Neuron (in vitro differentiated cells): ENCODE results near the gene UCN.
"Not testable (repeated sequence)": the region's sequence is repeated elsewhere in the genome, so short reads cannot be mapped to it uniquely, and the experiment has no call there.

Experiments
- H2AFZ ChIP-seq: one replicate; pipeline ENCODE4 v1.6.1; 2013; ENCODE audit warnings: low read depth, mild to moderate bottlenecking, inconsistent platforms, low read length, moderate library complexity
- H3K27me3 ChIP-seq: one replicate; pipeline ENCODE4 v1.6.1; 2013; ENCODE audit warnings: low read length; ENCODE audit not compliant: insufficient read depth
- H3K36me3 ChIP-seq: one replicate; pipeline ENCODE4 v1.6.1; 2013; ENCODE audit warnings: low read length; ENCODE audit not compliant: insufficient read depth
- H3K4me1 ChIP-seq: one replicate; pipeline ENCODE4 v1.6.1; 2013; ENCODE audit warnings: low read length; ENCODE audit not compliant: insufficient read depth
- H3K4me3 ChIP-seq: 2 replicates; pipeline ENCODE4 v1.5.1; 2013; ENCODE audit warnings: mild to moderate bottlenecking, low read length, moderate library complexity
- H3K9me3 ChIP-seq: one replicate; pipeline ENCODE4 v1.6.1; 2013; ENCODE audit warnings: low read length

UCN gene

GRCh38 chr2:27291865-27292264 lies 16.4 kb downstream of the UCN start:
- no peaks in the 10 kb centered on the region for H3K9me3 ChIP-seq
- H3K36me3 ChIP-seq: no peaks in the 10 kb centered on the region
- H2AFZ ChIP-seq: no peak overlapping the region
- no peak overlapping the region for H3K4me3 ChIP-seq
- H3K4me1 ChIP-seq: peaks cover 7% of the 10 kb centered on the region
- peaks cover 51% of the 10 kb centered on the region for H3K27me3 ChIP-seq

- H3K4me3 ChIP-seq: no peak overlapping the region
- no peaks in the 10 kb centered on the region for H3K9me3 ChIP-seq
- H3K27me3 ChIP-seq: peaks cover 51% of the 10 kb centered on the region
- no peaks in the 10 kb centered on the region for H3K36me3 ChIP-seq
- H2AFZ ChIP-seq: no peak overlapping the region
- H3K4me1 ChIP-seq: peaks cover 7% of the 10 kb centered on the region
Measured at GRCh38 chr2:27290549-27290948, 17.7 kb downstream of the UCN start.

- Histone ChIP-seq H2AFZ (no peak overlapping the region), H3K9me3 (no peaks in the 10 kb centered on the region), H3K27me3 (peaks cover 68% of the 10 kb centered on the region), H3K4me3 (no peak overlapping the region), H3K36me3 (no peaks in the 10 kb centered on the region), H3K4me1 (peaks cover 7% of the 10 kb centered on the region)
Measured at GRCh38 chr2:27288610-27289009, 19.6 kb downstream of the UCN start.

DNA sequence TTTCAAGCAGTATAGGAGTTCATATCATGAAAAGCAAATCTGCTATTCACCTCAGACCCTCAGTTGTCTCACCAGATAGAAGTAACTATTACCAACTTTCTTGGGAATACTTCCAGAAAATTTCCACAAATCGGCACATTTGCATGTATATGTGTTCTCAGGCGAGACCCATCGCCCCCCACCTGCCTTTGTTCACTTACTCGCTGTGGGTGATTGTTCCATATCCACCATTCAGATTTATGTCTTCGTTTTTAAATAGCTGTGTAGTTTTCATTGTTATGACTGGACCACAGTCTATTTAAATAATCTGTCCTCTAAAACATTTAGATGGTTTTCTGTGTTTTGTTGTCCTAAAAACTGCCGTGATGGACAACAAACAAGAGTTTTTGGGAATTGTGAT lies 22.8 kb downstream of the UCN start:
- H3K9me3 ChIP-seq: no peaks in the 10 kb centered on the region
- H3K36me3 ChIP-seq: no peaks in the 10 kb centered on the region
- peaks cover 80% of the 10 kb centered on the region for H3K27me3 ChIP-seq
- no peak overlapping the region for H2AFZ ChIP-seq
- H3K4me3 ChIP-seq: no peak overlapping the region
- H3K4me1 ChIP-seq: peaks cover 2% of the 10 kb centered on the region

DNA sequence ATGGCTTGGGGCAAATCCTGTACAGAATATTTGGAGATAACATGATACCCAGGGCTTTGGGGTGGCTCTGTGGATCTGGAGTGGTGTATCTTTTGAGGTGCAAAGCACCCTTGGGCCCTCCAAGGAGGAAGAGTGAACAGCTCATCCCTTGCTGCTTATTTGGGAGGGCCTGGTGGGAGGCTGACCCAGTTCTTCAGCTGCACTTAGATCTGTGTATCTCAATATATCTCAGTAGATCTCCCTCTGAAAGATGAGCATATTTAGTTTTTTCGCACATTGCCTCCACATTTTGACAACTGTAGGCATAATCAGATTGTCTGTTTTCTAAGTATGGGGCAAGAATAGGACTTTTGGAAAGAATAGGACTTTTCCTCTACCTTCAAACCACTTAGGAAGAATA lies 23.2 kb downstream of the UCN start:
- no peaks in the 10 kb centered on the region for H3K36me3 ChIP-seq
- peaks cover 2% of the 10 kb centered on the region for H3K4me1 ChIP-seq
- H3K9me3 ChIP-seq: no peaks in the 10 kb centered on the region
- H3K27me3 ChIP-seq: peaks cover 78% of the 10 kb centered on the region
- no peak overlapping the region for H2AFZ ChIP-seq
- H3K4me3 ChIP-seq: no peak overlapping the region

GRCh38 chr2:27282892-27283291 lies 25.4 kb downstream of the UCN start:
- Histone ChIP-seq H3K4me1 (peaks cover 2% of the 10 kb centered on the region), H3K9me3 (no peaks in the 10 kb centered on the region), H2AFZ (no peak overlapping the region), H3K4me3 (no peak overlapping the region), H3K27me3 (peaks cover 68% of the 10 kb centered on the region), H3K36me3 (no peaks in the 10 kb centered on the region)

DNA sequence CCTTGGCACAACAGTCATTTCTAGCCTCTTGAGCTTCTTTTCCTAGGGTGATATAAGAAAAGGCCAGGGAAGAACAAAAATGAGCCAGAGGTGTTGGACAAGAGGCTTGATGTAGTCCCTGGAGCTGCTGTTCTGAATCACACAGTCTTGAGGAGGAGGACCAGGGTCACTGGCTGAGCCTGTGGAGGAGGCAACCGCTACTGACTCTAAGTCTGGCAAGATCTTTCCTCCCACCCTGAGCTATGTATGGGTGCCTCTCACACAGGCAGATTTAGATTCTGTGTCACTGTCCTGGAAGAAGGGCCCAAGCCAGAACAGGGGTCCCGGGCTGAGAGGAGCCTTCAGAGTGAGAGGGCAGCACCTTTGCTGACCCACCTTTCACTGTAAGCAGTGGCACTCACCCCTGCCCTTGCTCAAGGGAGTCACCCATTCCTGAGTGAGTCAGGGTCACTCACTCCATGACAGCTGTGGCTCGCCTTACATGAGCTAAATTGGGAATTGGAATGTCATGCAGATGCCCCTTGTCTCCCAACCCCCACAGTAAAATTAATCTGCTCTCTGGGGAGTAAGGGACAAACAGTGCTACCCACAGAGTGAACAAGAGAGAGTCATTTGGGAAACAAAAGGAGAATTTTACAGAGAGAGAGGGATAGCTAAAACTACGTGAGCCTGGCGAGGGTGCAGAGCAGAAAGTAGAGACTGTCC lies 26.2 kb downstream of the UCN start, which contains the start of gene TRIM54:
Gene TRIM54 (plus strand): TSS at position 575 of the 705 bp plus-strand sequence. CDS start 303 bp downstream, outside the sequence.
- no peak within 1 kb of the TSS for H3K4me3 ChIP-seq
- no peak within 1 kb of the TSS for H2AFZ ChIP-seq
- peaks cover 64% of the 10 kb centered on the region for H3K27me3 ChIP-seq
- no peaks in the 10 kb centered on the region for H3K9me3 ChIP-seq
- peaks cover 2% of the 10 kb centered on the region for H3K4me1 ChIP-seq
- no peaks in the 10 kb centered on the region for H3K36me3 ChIP-seq

DNA sequence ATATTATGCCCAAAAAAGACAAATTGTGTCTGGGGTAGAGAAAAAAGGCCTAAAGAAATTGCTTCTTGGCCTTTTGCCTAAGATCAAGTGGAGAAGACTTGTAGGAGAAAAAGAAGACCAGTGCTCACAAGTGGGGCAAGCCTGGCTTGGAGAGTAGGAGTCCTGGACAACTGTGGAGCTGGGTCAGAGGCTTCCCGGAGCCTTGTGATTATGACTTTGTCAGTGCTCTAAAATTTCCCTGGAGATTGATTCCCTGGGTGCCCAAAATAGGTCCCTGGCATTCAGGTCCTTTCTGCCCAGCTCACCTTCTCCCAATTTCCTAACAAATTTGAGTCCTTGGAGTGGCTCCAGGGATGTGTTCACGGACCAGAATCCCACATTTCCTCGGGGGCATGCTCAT lies 26.8 kb downstream of the UCN start:
- Histone ChIP-seq H3K9me3 (no peaks in the 10 kb centered on the region), H3K4me1 (peaks cover 2% of the 10 kb centered on the region), H3K4me3 (no peak overlapping the region), H2AFZ (no peak overlapping the region), H3K27me3 (peaks cover 61% of the 10 kb centered on the region), H3K36me3 (no peaks in the 10 kb centered on the region)

- H3K9me3 ChIP-seq: no peaks in the 10 kb centered on the region
- peaks cover 59% of the 10 kb centered on the region for H3K27me3 ChIP-seq
- H3K4me3 ChIP-seq: no peak overlapping the region
- H3K4me1 ChIP-seq: peaks cover 2% of the 10 kb centered on the region
- H2AFZ ChIP-seq: no peak overlapping the region
- H3K36me3 ChIP-seq: no peaks in the 10 kb centered on the region
Measured at GRCh38 chr2:27280826-27281225, 27.4 kb downstream of the UCN start.

GRCh38 chr2:27278010-27278409 lies 30.2 kb downstream of the UCN start:
- Histone ChIP-seq H3K36me3 (no peaks in the 10 kb centered on the region), H3K4me3 (no peak overlapping the region), H3K9me3 (no peaks in the 10 kb centered on the region), H2AFZ (no peak overlapping the region), H3K27me3 (peaks cover 50% of the 10 kb centered on the region), H3K4me1 (peaks cover 2% of the 10 kb centered on the region)

GRCh38 chr2:27275211-27276150 lies 32.8 kb downstream of the UCN start, which contains the start of gene DNAJC5G:
Gene DNAJC5G, plus strand, starts transcription at chr2:27275433. Its CDS starts 1,296 bp downstream, at chr2:27276729.
- peaks cover 44% of the 10 kb centered on the region for H3K27me3 ChIP-seq

DNA sequence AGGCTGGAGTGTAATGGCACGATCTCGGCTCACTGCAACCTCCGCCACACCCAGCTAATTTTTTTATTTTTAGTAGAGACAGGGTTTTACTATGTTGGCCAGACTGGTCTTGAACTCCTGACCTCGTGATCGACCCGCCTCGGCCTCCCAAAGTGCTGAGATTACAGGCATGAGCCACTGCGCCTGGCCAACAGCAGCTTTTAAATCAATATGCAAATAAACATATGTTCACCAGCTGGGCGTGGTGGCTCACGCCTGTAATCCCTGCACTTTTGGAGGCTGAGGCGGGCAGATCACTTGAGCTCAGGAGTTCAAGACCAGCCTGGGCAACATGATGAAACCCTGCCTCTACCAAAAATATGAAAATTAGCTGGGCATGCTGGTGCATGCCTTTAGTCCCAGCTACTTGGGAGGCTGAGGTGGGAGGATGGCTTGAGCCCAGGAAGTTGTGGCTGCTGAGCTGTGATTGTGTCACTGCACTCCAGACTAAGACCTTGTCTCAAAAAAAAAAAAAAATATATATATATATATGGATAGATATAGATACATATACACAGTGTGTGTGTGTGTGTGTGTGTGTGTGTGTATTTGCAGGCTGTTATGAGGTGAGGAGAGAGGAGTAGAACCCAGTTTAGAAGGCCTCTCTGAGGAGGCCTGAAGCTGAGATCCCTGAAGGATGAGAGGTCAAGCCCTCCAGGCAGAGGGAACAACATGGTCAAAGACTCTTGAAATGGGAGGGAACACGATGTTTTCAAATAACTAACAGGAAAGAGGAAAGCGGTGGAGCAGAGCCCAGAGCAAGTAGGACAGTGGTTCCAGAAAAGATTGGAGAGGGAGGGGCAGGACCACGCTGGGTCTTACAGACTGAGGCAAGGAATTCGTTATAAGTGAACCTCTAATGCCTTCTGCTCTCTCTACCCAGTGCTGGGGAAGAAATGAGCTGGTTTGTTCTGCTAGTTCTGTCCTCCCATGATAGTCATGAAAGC lies 35.4 kb downstream of the UCN start:
- peaks cover 58% of the 10 kb centered on the region for H3K27me3 ChIP-seq

More at GRCh38 chr2:27275211-27276150, 32.8 kb downstream of the UCN start, which contains the start of gene DNAJC5G:
- Histone ChIP-seq H3K9me3 (no peaks in the 10 kb centered on the region), H3K4me3 (no peak within 1 kb of the TSS), H3K36me3 (no peaks in the 10 kb centered on the region), H3K4me1 (no peaks in the 10 kb centered on the region), H2AFZ (no peak within 1 kb of the TSS)

More for the DNA sequence above, 35.4 kb downstream of the UCN start:
- H3K4me1 ChIP-seq, H3K36me3 ChIP-seq, H3K4me3 ChIP-seq, H2AFZ ChIP-seq, H3K9me3 ChIP-seq: not testable (repeated sequence)
